ENCODE data around the gene TAPT1. TPM values are rescaled to one million over a fixed set of nuclear protein-coding genes. Genes with fewer than 3 reads are reported as not detected.

Gene TAPT1
- total and polyA plus RNA-seq, 2 experiments from 2014 or later, result 3.6 to 9.9 TPM

GRCh38 chr4:16218950-16219349 is 7.3 kb downstream of the TAPT1 start (continued):
- no peak for TF ChIP-seq CTCF (conservative IDR thresholded peaks at IDR 0.05; ENCODE audit: low read depth in 2 of 2)
- no peak for TF ChIP-seq ETS1 (IDR thresholded peaks at IDR 0.05)
- TF ChIP-seq REST (IDR thresholded peaks at IDR 0.05; ENCODE audit: unreplicated experiment), result no peak

- H3K9me3 Mint-ChIP-seq, result no peaks in the 10 kb centered on the region
- Histone ChIP-seq H4K20me1 (replicated peaks; ENCODE audit: insufficient read depth) (0 out of 2 replicates have a peak, but pooled peaks cover 3% of the 10 kb centered on the region), H3K4me2 (no peak overlapping the region), H3K27me3 (ENCODE audit: insufficient read depth) (no peaks in the 10 kb centered on the region), H3K79me2 (replicated peaks; ENCODE audit: insufficient read depth) (peaks cover 80% of the 10 kb centered on the region), H3F3A (replicated peaks; ENCODE audit: low read depth) (no peaks in the 10 kb centered on the region), H3K9me2 (ENCODE audit: insufficient read depth) (no peaks in the 10 kb centered on the region), H3K27ac (ENCODE audit: low read depth) (no peak overlapping the region), H3K4me3 (no peak overlapping the region), H3K4me1 (ENCODE audit: insufficient read depth) (peaks cover 4% of the 10 kb centered on the region; the same call in 1 of the 2 replicates), H2AFZ (no peak overlapping the region), H3K36me3 (ENCODE audit: insufficient read depth) (no peaks in the 10 kb centered on the region)
- no peaks in the 10 kb centered on the region for H3K27me3 Mint-ChIP-seq (ENCODE audit: insufficient read depth, low read depth, poor library complexity)
- peaks cover 6% of the 10 kb centered on the region; the same call in 2 of the 3 replicates for H3K4me1 Mint-ChIP-seq
- H3K4me3 Mint-ChIP-seq, result no peak overlapping the region
- ATAC-seq (no peak), DNase-seq (ENCODE audit: low spot score) (no peak)
- H3K36me3 Mint-ChIP-seq (ENCODE audit: low read depth), result no peaks in the 10 kb centered on the region
- no peak for TF ChIP-seq ZNF462 (CRISPR knock-in tag; IDR thresholded peaks at IDR 0.05)
- no peak for TF ChIP-seq ZNF114 (CRISPR knock-in tag; IDR thresholded peaks at IDR 0.05)
- no peak overlapping the region for H3K27ac Mint-ChIP-seq
These were observed 8.8 kb downstream of the TAPT1 start for GRCh38 chr4:16217300-16218051.

All from GM23338 (cell line).